ENCODE measurements around the gene KRTAP10-11.
"Not testable (repeated sequence)": the region's sequence is repeated elsewhere in the genome, so short reads cannot be mapped to it uniquely, and the experiment has no call there.

The KRTAP10-11 gene

GRCh38 chr21:44614961-44615391 is 31.2 kb upstream of the KRTAP10-11 start:
- DNase-seq (ENCODE audit: low spot score): no peak

DNA sequence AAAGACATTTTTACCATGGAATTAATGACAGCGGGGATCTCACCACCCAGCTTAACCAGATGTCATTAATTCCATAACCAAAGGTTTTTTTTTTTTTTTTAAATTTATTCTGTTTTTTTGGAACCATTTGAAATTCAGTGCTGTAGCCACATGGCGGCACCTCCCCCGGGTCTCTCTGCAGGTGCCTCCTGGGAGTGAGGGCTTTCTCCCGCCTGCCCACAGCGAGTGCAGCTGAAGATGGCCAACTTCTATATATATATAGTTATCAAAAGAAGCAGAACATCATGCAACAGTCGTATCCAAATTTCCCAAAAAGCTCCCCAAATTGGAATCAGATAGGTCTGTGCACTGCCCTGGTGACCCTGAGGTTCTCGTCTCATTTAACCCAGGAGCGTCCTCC is 30.7 kb upstream of the KRTAP10-11 start:
- DNase-seq (ENCODE audit: low spot score): no peak

DNA sequence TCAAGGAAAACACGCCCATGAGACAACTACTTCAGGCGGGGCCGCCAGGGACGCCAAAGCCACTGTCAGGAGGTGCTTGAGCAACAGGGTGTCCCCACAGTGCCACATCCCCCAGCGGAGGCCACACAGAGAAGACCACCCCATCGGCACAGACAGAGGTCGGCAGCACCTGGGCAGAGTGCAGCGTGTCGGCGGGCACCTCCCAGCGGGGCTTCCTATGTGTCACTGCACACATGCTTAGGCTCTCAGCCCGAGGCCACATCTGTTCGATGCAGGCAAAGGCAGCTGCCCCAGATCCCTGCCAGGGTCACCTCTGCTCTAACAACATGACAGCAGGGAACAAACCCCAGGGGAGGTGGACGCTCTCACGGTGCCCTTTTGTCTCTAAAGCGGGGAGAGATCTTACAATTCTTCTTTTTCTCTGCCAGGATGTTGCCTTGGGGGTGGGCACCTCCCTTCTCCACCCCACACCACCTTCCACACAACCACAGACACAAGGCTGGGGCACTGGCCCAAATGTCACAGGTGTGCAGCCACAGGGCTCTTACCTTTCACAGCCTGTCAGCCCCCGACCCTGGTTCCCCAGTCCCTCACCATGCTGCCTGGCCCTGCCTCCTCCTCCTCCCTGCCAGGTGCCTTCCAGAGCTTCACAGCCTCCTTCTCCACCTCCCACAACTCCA is 30.2 kb upstream of the KRTAP10-11 start:
- no peak for DNase-seq (ENCODE audit: low spot score)

DNA sequence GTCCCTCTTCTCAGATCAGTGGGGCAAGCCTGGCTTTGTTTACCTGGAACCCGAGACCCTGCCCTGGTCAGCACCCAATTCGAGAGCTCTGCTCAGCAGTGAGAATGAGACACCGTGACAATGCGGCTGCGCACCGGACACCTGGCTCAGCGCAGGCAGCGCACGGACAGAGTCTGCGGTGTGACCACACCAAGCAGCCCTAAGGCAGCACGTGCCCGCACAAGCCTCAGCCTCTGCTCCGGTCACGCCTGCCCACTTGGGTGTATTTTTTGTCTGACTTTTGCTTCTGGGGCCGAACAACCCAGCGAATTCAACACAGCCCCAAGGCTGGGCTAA is 29.7 kb upstream of the KRTAP10-11 start:
- no peak for DNase-seq (ENCODE audit: low spot score)

DNA sequence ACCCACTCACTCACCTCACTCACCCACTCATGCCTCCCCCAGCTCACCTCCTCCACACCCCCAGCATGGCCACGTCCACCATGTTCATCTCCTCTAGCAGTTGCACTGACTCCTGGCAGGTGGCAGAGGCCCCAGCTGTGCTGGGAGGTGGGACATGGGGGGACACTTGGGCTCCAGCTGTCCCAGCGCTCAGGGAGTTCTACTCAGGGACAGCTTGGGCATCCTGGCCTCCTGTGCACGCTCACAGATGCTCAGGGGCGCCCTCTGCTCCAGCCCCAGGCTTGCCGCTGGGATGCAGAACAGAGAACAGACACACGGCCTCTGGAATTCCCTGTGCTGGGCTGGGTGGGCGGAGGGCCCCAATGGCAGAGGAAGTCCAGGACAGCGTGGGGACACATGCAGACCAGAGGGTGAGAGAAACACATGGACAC is 29.1 kb upstream of the KRTAP10-11 start:
- no peak for DNase-seq (ENCODE audit: low spot score)

- DNase-seq (ENCODE audit: low spot score): peak; percentile 2
Measured at GRCh38 chr21:44618504-44618903, 27.7 kb upstream of the KRTAP10-11 start.

DNA sequence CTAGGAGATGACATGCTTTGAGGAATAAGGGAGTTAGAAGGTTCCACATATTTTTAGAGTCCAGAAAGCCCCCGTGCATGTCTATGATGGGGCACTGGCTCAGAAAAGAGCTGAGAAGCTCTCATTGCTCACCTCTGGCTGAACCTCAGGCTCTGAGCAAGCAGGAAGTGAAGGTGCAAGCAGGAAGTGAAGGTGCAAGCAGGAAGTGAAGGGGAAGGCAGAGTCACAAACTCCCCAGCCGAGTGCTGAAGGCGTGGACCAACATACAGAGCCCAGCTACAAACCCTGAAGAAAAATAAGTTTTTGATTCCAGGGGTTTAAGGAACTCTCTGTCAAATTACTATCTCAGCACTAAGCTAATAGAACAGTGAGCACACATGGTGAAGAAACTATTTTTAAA is 27.3 kb upstream of the KRTAP10-11 start:
- DNase-seq (ENCODE audit: low spot score): peak; percentile 16

DNA sequence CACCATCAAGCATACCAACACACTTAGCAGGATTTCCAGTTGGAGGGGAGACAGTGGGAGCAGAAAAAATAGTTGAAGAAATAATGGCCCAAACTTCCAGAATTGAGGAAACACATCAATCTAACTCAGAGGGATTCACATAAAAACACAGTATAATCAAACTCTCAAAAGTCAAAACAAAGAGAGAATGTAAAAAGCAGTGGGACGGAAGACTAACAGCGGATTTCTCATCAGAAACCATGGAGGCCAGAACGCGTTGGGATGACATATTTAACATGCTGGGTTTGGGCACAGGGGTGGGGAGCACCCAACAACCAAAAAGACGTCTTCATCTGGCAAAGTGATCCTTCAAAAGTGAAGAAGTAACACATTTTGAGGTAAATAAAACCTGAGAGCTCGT is 26.3 kb upstream of the KRTAP10-11 start:
- DNase-seq (ENCODE audit: low spot score): no peak

DNA sequence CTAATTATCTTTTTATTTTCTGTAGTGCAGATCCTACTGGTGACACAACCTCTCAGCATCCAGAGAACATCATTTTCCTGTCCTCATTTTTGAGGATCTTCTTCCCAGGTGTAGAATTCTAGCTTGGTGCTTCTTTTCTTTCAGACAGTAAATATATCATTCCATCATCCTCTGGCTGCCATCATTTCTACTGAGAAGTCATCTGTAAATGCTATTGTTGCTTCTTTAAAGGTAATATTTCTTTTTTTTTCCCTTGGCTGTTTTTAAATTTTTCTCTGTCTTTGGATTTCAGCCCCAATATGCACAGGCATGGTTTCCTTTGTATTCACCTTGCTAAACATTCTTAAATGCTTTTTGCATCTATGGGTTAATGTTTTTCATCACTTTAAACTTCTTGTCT is 22.6 kb upstream of the KRTAP10-11 start:
- DNase-seq (ENCODE audit: low spot score): no peak

- DNase-seq (ENCODE audit: low spot score): no peak
Measured at GRCh38 chr21:44625756-44626155, 20.5 kb upstream of the KRTAP10-11 start.

GRCh38 chr21:44626262-44626661 is 20.0 kb upstream of the KRTAP10-11 start:
- no peak for DNase-seq (ENCODE audit: low spot score)

GRCh38 chr21:44626673-44627143 is 19.5 kb upstream of the KRTAP10-11 start, which contains the start of gene KRTAP10-9:
Gene KRTAP10-9, plus strand, starts transcription at chr21:44627093. Its CDS starts 79 bp downstream, at chr21:44627172.
- no peak for DNase-seq (ENCODE audit: low spot score)

- DNase-seq (ENCODE audit: low spot score): not testable (repeated sequence)
Measured at GRCh38 chr21:44627181-44627822, 18.9 kb upstream of the KRTAP10-11 start.

DNA sequence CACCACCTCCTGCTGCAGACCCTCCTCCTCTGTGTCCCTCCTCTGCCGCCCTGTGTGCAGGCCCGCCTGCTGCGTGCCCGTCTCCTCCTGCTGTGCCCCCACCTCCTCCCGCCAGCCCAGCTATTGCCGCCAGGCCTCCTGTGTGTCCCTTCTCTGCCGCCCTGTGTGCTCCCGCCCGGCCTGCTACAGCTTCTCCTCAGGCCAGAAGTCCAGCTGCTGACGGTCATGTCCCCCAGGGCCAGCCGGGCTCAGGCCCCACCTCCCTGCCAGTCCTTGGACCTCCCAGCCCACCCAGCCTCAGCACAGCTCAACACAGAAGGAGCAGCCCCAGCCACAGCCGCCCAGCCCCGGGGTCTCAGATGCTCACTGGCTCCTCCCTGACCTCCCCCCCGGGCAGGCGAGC is 18.4 kb upstream of the KRTAP10-11 start:
- DNase-seq (ENCODE audit: low spot score): not testable (repeated sequence)

GRCh38 chr21:44628707-44629391 is 17.4 kb upstream of the KRTAP10-11 start:
- no peak for DNase-seq (ENCODE audit: low spot score)

DNA sequence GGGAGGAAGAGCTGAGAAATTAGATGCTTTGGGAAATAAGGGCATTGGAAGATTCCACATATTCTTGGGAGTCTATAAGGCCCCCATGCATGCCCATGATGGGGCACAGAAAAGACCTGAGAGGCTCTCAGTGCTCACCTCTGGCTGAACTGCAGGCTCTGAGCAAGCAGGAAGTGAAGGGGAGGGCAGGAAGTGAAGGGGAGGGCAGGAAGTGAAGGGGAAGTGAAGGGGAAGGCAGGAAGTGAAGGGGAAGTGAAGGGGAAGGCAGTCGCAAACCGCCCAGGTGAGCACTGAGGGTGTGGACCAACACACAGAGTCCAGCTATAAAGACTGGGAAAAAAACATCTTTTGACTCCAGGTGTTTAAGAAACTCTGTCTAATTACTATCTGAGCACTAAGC is 15.8 kb upstream of the KRTAP10-11 start:
- no peak for DNase-seq (ENCODE audit: low spot score)

DNA sequence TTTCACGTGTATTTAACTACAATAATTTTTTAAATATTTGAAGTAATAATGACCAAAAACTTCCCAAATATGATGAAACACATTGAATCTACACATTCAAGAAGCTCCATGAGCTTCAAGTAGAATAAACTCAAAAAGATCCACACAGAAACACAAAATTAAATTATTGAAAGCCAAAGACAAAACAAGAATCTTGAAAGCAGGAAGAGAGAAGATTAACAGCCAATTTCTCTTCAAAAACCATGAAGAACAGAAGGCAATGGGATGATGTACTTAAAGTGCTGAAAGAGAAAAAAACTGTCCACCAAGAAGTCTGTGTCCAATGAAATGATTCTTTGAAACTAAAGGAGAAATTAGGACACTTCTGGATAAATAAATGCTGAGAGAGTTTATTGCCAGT is 14.1 kb upstream of the KRTAP10-11 start:
- DNase-seq (ENCODE audit: low spot score): no peak

- no peak for DNase-seq (ENCODE audit: low spot score)
Measured at GRCh38 chr21:44636209-44637017, 9.8 kb upstream of the KRTAP10-11 start.

- no peak for DNase-seq (ENCODE audit: low spot score)
Measured at GRCh38 chr21:44637018-44637850, 9.0 kb upstream of the KRTAP10-11 start, which contains the start of gene KRTAP10-10. Gene KRTAP10-10, plus strand, starts transcription at chr21:44637356. Its CDS starts 62 bp downstream, at chr21:44637418.

GRCh38 chr21:44637851-44638348 is 8.3 kb upstream of the KRTAP10-11 start:
- DNase-seq (ENCODE audit: low spot score): not testable (repeated sequence)
